Thoracic aorta (tissue), 2 donors: ENCODE measurements around the gene EDDM13. TPM values are rescaled to one million over a fixed set of nuclear protein-coding genes. Genes with fewer than 3 reads are reported as not detected.
"Not testable (repeated sequence)": the region's sequence is repeated elsewhere in the genome, so short reads cannot be mapped to it uniquely, and the experiment has no call there.

Experiments used
- ATAC-seq: fragments of 150-250 bp; one replicate; pipeline ENCODE4 v1.8.0; 2017; ENCODE audit warnings: low read depth; ENCODE audit not compliant: insufficient number of reproducible peaks, low FRiP score
- DNase-seq: peaks from one replicate; pipeline ENCODE4 v3.0.0-alpha.2; 2020; ENCODE audit warnings: low spot score
- H3K27ac ChIP-seq, 2 donors: fragments of 200-600 bp; sonication (generic); 1 replicate in 1 of 2; 2 replicates in 1 of 2; pipeline ENCODE4 v1.5.1; 2016; ENCODE audit warnings: mild to moderate bottlenecking in 2 of 2, moderate library complexity in 2 of 2
- H3K27me3 ChIP-seq: fragments of 200-600 bp; sonication (generic); replicated peaks from 2 replicates; pipeline ENCODE4 v1.6.0; 2016; ENCODE audit warnings: mild to moderate bottlenecking; ENCODE audit not compliant: insufficient read depth
- H3K36me3 ChIP-seq: fragments of 200-600 bp; sonication (generic); one replicate; pipeline ENCODE4 v1.5.1; 2016
- H3K4me1 ChIP-seq, 2 donors: fragments of 200-600 bp; sonication (generic); 1 replicate in 1 of 2; 2 replicates in 1 of 2; pipeline versions ENCODE4 v1.5.1 to v1.6.0; 2016; ENCODE audit warnings: low read depth in 2 of 2, mild to moderate bottlenecking in 1 of 2; ENCODE audit not compliant: control insufficient read depth in 1 of 2
- H3K4me3 ChIP-seq: fragments of 200-600 bp; sonication (generic); 2 replicates; pipeline ENCODE4 v1.5.1; 2016; ENCODE audit warnings: mild to moderate bottlenecking
- H3K9me3 ChIP-seq: fragments of 200-600 bp; sonication (generic); 2 replicates; pipeline ENCODE4 v1.5.1; 2016
- CTCF ChIP-seq: fragments of 200-600 bp; sonication (generic); IDR thresholded peaks from one replicate; pipeline ENCODE4 v1.5.1; 2019; ENCODE audit warnings: antibody characterized with exemption
- total RNA-seq, 2 donors: library from RNA; depleted of rRNA; stranded (reverse); fragments of >200 nt; gene quantifications; one replicate each; pipeline versions ENCODE4 v1.1.0 to v1.2.3, GENCODE V29; 2016

Gene EDDM13
- total RNA-seq, 2 donors from 2014 or later, result not detected

- Histone ChIP-seq H3K27me3 (no peaks in the 10 kb centered on the region), H3K4me1 (no peaks in the 10 kb centered on the region), H3K36me3 (peaks cover 12% of the 10 kb centered on the region), H3K9me3 (no peaks in the 10 kb centered on the region), H3K27ac (no peak overlapping the region), H3K4me3 (no peak overlapping the region)
- ATAC-seq (no peak), DNase-seq (no peak)
- no peak for TF ChIP-seq CTCF
Measured at GRCh38 chr19:56304243-56304642, 31.7 kb downstream of the EDDM13 start.

- Histone ChIP-seq H3K27ac (no peak overlapping the region), H3K4me1 (no peaks in the 10 kb centered on the region), H3K9me3 (no peaks in the 10 kb centered on the region), H3K36me3 (peaks cover 12% of the 10 kb centered on the region), H3K27me3 (no peaks in the 10 kb centered on the region), H3K4me3 (no peak overlapping the region)
- DNase-seq, result no peak
- ATAC-seq, result no peak
- TF ChIP-seq CTCF, result no peak
Measured at GRCh38 chr19:56306016-56306415, 33.5 kb downstream of the EDDM13 start.

- DNase-seq, H3K9me3 ChIP-seq, H3K4me1 ChIP-seq, ATAC-seq, H3K27me3 ChIP-seq, H3K4me3 ChIP-seq, H3K27ac ChIP-seq: not testable (repeated sequence)
- peaks cover 12% of the 10 kb centered on the region for H3K36me3 ChIP-seq
Measured at GRCh38 chr19:56307062-56307461, 34.5 kb downstream of the EDDM13 start.

GRCh38 chr19:56308792-56309191 is 36.2 kb downstream of the EDDM13 start:
- Histone ChIP-seq H3K27me3 (no peaks in the 10 kb centered on the region), H3K4me1 (peaks cover 0 to 2% of the 10 kb centered on the region in 2 donors), H3K36me3 (peaks cover 9% of the 10 kb centered on the region), H3K27ac (no peak overlapping the region), H3K4me3 (no peak overlapping the region), H3K9me3 (no peaks in the 10 kb centered on the region)
- no peak for ATAC-seq
- DNase-seq, result no peak
- no peak for TF ChIP-seq CTCF

GRCh38 chr19:56309511-56310185 is 37.1 kb downstream of the EDDM13 start:
- Histone ChIP-seq H3K4me3 (no peak overlapping the region), H3K36me3 (peaks cover 5% of the 10 kb centered on the region), H3K27me3 (no peaks in the 10 kb centered on the region), H3K27ac (no peak overlapping the region), H3K9me3 (no peaks in the 10 kb centered on the region), H3K4me1 (peaks cover 0 to 5% of the 10 kb centered on the region in 2 donors)
- ATAC-seq, result no peak
- TF ChIP-seq CTCF, result peak; percentile 38
- no peak for DNase-seq

GRCh38 chr19:56310462-56310861 is 37.9 kb downstream of the EDDM13 start:
- no peak overlapping the region for H3K4me3 ChIP-seq
- peaks cover 0 to 6% of the 10 kb centered on the region in 2 donors for H3K4me1 ChIP-seq
- no peaks in the 10 kb centered on the region for H3K27me3 ChIP-seq
- DNase-seq (no peak), ATAC-seq (no peak)
- H3K27ac ChIP-seq, result no peak overlapping the region
- no peaks in the 10 kb centered on the region for H3K9me3 ChIP-seq
- no peak for TF ChIP-seq CTCF
- H3K36me3 ChIP-seq, result peaks cover 5% of the 10 kb centered on the region
